Left ventricle myocardium inferior (tissue), 1 donor: ENCODE data around the gene SMYD3. TPM values are rescaled to one million over a fixed set of nuclear protein-coding genes. Genes with fewer than 3 reads are reported as not detected.
A peak's percentile ranks its signal among the peaks of the same experiment; 100 is the strongest.

Experiments
- DNase-seq: peaks from one replicate; pipeline ENCODE4 v3.0.0-alpha.2; 2020
- H3K27ac ChIP-seq: fragments of 200-600 bp; replicated peaks from 2 replicates; pipeline ENCODE4 v1.8.0; 2021
- H3K27me3 ChIP-seq: fragments of 200-600 bp; 2 replicates; pipeline ENCODE4 v1.8.0; 2021; ENCODE audit warnings: low read depth
- H3K36me3 ChIP-seq: fragments of 200-600 bp; 2 replicates; pipeline ENCODE4 v1.8.0; 2021
- H3K4me1 ChIP-seq: fragments of 200-600 bp; 2 replicates; pipeline ENCODE4 v1.8.0; 2021
- H3K4me3 ChIP-seq: fragments of 200-600 bp; 2 replicates; pipeline ENCODE4 v1.8.0; 2021; ENCODE audit warnings: mild to moderate bottlenecking, moderate library complexity
- H3K9me3 ChIP-seq: fragments of 200-600 bp; replicated peaks from 2 replicates; pipeline ENCODE4 v1.8.0; 2021
- intact Hi-C: fragments of 100-400 bp; cut with micrococcal nuclease; formaldehyde crosslinking; loops from one replicate; pipeline ENCODE4 v1.11.0; 2022
- total RNA-seq: library from RNA; stranded (reverse); fragmentation: NEBNext Ultra II Directional; extraction: Animal tissue kit (Norgen Biotek cat#: 25700); gene quantifications from one replicate; pipeline ENCODE4 v1.2.1, GENCODE V29; 2021
- TF ChIP-seq, protein P1 (sequence below): fragments of 200-600 bp; IDR thresholded peaks from 2 replicates; pipeline ENCODE4 v1.8.0; 2021; ENCODE audit warnings: antibody characterized with exemption, mild to moderate bottlenecking, borderline replicate concordance
- donor health status: DM: no; HTN: yes; CAD: no; lungs with severe emphysema.

Gene SMYD3
- total RNA-seq, 1 donor from 2014 or later: 9.9 TPM

DNA sequence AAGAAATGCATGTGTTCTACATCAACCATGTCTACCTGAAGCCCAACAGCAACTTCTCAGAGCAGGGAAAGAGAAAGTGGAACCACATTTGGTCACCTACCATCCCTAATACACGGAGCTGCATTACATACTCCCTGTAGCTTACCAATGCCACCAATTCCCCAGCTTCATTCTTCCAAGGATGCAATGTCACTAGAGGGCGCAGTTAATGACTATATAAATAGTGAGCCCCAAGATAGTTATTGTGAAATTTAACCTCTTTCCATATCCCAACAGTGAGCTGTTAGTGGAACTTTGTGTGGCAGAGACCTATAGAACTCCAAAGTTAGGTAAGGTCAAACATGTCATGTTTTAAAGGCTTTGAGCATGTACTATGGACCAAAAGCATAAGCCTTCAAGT is 618.3 kb downstream of the SMYD3 start:
- H3K36me3 ChIP-seq: no peaks in the 10 kb centered on the region
- H3K4me1 ChIP-seq: no peaks in the 10 kb centered on the region
- TF ChIP-seq, protein P1, sequence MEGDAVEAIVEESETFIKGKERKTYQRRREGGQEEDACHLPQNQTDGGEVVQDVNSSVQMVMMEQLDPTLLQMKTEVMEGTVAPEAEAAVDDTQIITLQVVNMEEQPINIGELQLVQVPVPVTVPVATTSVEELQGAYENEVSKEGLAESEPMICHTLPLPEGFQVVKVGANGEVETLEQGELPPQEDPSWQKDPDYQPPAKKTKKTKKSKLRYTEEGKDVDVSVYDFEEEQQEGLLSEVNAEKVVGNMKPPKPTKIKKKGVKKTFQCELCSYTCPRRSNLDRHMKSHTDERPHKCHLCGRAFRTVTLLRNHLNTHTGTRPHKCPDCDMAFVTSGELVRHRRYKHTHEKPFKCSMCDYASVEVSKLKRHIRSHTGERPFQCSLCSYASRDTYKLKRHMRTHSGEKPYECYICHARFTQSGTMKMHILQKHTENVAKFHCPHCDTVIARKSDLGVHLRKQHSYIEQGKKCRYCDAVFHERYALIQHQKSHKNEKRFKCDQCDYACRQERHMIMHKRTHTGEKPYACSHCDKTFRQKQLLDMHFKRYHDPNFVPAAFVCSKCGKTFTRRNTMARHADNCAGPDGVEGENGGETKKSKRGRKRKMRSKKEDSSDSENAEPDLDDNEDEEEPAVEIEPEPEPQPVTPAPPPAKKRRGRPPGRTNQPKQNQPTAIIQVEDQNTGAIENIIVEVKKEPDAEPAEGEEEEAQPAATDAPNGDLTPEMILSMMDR: peak; percentile 25
- intact Hi-C loops: no loop called here
- no peak for DNase-seq
- peaks cover 29% of the 10 kb centered on the region for H3K9me3 ChIP-seq
- no peak overlapping the region for H3K4me3 ChIP-seq
- no peaks in the 10 kb centered on the region for H3K27me3 ChIP-seq
- no peak overlapping the region for H3K27ac ChIP-seq

DNA sequence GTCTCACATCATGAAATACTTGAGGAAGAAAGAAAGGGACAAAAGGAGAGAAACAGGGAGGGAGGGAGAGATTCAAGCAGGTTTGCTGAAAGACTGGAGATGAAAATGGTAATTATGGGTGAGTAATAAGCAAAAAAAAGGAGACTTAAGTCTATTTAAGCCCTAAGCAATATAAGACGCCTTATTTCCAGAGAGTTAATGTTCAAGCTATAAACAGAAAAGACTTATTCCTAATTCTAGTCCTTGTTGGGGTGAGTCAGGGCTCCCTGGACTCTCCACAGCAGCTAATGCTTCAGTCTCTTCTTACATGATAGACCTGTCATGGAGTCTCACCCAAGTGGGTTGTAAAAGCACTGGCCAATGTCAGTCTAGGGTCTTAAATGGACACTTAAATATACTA is 619.2 kb downstream of the SMYD3 start:
- intact Hi-C loops: no loop called here
- TF ChIP-seq, protein P1: no peak

DNA sequence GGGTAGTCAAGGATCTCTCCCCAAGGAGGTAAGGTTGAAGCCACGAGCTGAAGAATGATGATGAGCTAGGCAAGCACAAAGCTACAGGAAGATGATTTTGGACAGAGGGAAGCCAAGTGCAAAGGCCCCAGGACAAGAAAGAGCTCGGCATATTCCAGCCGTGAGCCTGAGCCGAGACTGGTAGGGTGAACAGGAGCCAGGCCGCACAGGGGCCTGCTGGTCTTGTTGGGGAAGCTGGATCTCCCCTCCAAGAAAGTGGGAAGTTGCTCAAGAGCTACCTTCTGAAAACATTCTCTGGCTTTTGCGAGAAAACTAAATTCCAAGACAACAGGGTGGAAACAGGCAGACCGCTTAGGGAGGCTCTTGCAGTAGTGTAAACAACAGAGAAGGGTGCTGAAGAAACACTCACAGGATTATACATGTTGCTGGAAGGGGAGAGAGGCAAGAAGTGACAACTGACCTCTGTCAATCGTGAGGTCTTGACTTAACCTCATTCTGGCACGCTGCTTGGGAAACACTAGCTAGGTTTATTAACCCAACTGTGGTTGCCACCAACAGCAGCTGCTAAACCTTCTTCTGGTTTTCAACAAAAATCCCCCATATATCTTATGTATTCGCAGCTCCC is 625.2 kb downstream of the SMYD3 start:
- H3K4me3 ChIP-seq: no peak overlapping the region
- H3K4me1 ChIP-seq: peaks cover 9% of the 10 kb centered on the region
- no peak overlapping the region for H3K27ac ChIP-seq
- no peaks in the 10 kb centered on the region for H3K27me3 ChIP-seq
- intact Hi-C loops: no loop called here
- TF ChIP-seq, protein P1: no peak
- no peaks in the 10 kb centered on the region for H3K9me3 ChIP-seq
- DNase-seq: no peak
- no peaks in the 10 kb centered on the region for H3K36me3 ChIP-seq

More for the DNA sequence above, 619.2 kb downstream of the SMYD3 start:
- H3K4me1 ChIP-seq: no peaks in the 10 kb centered on the region
- H3K9me3 ChIP-seq: peaks cover 19% of the 10 kb centered on the region
- H3K4me3 ChIP-seq: no peak overlapping the region
- H3K27ac ChIP-seq: no peak overlapping the region
- H3K36me3 ChIP-seq: no peaks in the 10 kb centered on the region
- DNase-seq: no peak
- no peaks in the 10 kb centered on the region for H3K27me3 ChIP-seq

DNA sequence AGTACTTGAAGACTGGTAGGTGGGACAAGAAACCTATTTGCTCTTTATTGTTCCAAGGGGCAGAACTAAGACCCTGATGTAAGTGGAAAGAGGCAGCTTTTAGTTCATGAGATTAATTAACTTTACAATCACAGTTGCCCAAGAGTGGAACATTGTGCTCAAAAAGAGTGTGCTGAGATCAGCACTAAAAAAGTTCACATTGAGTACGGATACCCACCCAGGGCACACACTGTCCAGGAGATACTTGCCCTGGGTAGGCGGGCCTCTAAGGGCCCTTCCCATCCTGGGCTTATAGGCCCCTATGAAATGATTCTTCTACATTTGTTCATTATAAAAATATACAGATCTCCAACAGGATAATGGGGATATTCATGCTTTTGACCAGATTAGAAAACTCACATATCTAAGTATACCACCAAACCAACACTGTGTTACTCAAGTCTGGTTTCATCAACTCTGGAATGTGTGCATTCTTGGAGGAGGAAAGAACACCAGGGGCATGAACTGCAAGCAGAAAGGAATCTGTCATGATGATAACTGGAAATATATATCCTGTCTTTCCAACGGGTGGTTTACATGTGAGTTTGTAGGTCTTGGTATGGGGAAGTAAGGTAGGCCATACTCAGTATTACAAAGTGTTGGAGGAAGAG is 626.2 kb downstream of the SMYD3 start:
- H3K4me3 ChIP-seq: no peak overlapping the region
- no peak overlapping the region for H3K27ac ChIP-seq
- no peak for DNase-seq
- H3K4me1 ChIP-seq: peaks cover 12% of the 10 kb centered on the region
- H3K9me3 ChIP-seq: no peaks in the 10 kb centered on the region
- intact Hi-C loops: no loop called here
- no peaks in the 10 kb centered on the region for H3K36me3 ChIP-seq
- TF ChIP-seq, protein P1: no peak
- no peaks in the 10 kb centered on the region for H3K27me3 ChIP-seq

DNA sequence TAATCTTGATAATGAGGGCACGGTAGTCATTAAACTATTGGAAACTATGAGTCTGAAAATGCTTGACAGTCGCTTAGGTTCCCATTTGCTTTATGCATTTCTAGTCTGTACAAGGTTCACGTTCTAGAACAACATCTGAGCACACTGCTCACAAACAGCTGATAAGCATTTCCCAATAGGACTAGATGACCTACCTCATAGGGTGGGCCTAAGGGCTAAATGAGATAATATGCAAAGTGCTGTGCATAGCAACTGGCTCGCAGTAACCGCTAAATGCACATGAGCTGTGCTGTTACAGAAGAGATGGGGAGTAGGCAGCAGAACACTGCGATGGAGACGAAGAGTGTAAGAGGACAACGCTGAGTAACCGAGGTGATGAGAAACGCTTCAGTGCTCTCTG is 628.0 kb downstream of the SMYD3 start:
- Histone ChIP-seq H3K36me3 (no peaks in the 10 kb centered on the region), H3K27me3 (no peaks in the 10 kb centered on the region), H3K9me3 (no peaks in the 10 kb centered on the region), H3K4me3 (no peak overlapping the region), H3K27ac (no peak overlapping the region), H3K4me1 (peaks cover 30% of the 10 kb centered on the region)
- no peak for DNase-seq
- intact Hi-C loops: no loop called here
- TF ChIP-seq, protein P1: no peak
